DOHH2 (cell line): ENCODE data around the gene MCU.

Experiments used
- H3F3A ChIP-seq: fragments of 200-600 bp; sonication (generic), shearing (Covaris generic); 2 replicates; pipeline ENCODE4 v1.6.0; 2016; ENCODE audit warnings: antibody characterized with exemption, mild to moderate bottlenecking; ENCODE audit not compliant: control insufficient read depth, insufficient read depth
- H3K27ac ChIP-seq: fragments of 200-600 bp; sonication (generic); 2 replicates; pipeline ENCODE4 v1.5.1; 2014; ENCODE audit warnings: low read depth, mild to moderate bottlenecking, low read length, moderate library complexity
- H3K27me3 ChIP-seq: fragments of 200-600 bp; sonication (generic); 2 replicates; pipeline ENCODE4 v1.6.1; 2014; ENCODE audit warnings: mild to moderate bottlenecking, low read length, mixed read lengths; ENCODE audit not compliant: control insufficient read depth
- H3K36me3 ChIP-seq: fragments of 200-600 bp; sonication (generic); 2 replicates; pipeline ENCODE4 v1.6.1; 2014; ENCODE audit warnings: mild to moderate bottlenecking, low read length, moderate library complexity, mixed read lengths; ENCODE audit not compliant: control insufficient read depth
- H3K4me1 ChIP-seq: fragments of 200-600 bp; sonication (generic); 2 replicates; pipeline ENCODE4 v1.6.1; 2014; ENCODE audit warnings: mild to moderate bottlenecking, low read length, mixed read lengths; ENCODE audit not compliant: control insufficient read depth
- H3K4me2 ChIP-seq: fragments of 200-600 bp; sonication (generic); 2 replicates; pipeline ENCODE4 v1.6.0; 2014; ENCODE audit warnings: mild to moderate bottlenecking, low read length, moderate library complexity
- H3K4me3 ChIP-seq: fragments of 200-600 bp; sonication (generic); 2 replicates; pipeline ENCODE4 v1.5.1; 2014; ENCODE audit warnings: mild to moderate bottlenecking, low read length, mixed read lengths
- H3K79me2 ChIP-seq: fragments of 200-600 bp; sonication (generic); 2 replicates; pipeline ENCODE4 v1.6.1; 2014; ENCODE audit warnings: mild to moderate bottlenecking, low read length, mixed read lengths; ENCODE audit not compliant: control insufficient read depth
- H3K9me2 ChIP-seq: fragments of 200-600 bp; sonication (generic); replicated peaks from 2 replicates; pipeline ENCODE4 v1.6.1; 2014; ENCODE audit warnings: mild to moderate bottlenecking, low read length, mixed read lengths; ENCODE audit not compliant: control insufficient read depth
- H3K9me3 ChIP-seq: fragments of 200-600 bp; sonication (generic); 2 replicates; pipeline ENCODE4 v1.6.1; 2014; ENCODE audit warnings: antibody characterized with exemption, low read length, mixed read lengths; ENCODE audit not compliant: control insufficient read depth, insufficient read depth
- H4K20me1 ChIP-seq: fragments of 200-600 bp; sonication (generic); 2 replicates; pipeline ENCODE4 v1.6.0; 2014; ENCODE audit warnings: low read depth, mild to moderate bottlenecking, antibody characterized with exemption, low read length, moderate library complexity; ENCODE audit not compliant: control insufficient read depth, insufficient read depth
- EZH2phosphoT487 ChIP-seq: fragments of 200-600 bp; sonication (generic); IDR thresholded peaks from 2 replicates; pipeline ENCODE4 v1.6.1; 2017; ENCODE audit warnings: borderline replicate concordance, mild to moderate bottlenecking, antibody characterized with exemption, low read length, moderate library complexity, mixed read lengths
- TF ChIP-seq, protein P1 (sequence below): fragments of 200-600 bp; sonication (generic); IDR thresholded peaks from one replicate; pipeline ENCODE4 v1.5.1; 2014; ENCODE audit warnings: antibody characterized with exemption, mild to moderate bottlenecking, low read depth, low read length; ENCODE audit not compliant: poor library complexity, severe bottlenecking

The MCU gene

DNA sequence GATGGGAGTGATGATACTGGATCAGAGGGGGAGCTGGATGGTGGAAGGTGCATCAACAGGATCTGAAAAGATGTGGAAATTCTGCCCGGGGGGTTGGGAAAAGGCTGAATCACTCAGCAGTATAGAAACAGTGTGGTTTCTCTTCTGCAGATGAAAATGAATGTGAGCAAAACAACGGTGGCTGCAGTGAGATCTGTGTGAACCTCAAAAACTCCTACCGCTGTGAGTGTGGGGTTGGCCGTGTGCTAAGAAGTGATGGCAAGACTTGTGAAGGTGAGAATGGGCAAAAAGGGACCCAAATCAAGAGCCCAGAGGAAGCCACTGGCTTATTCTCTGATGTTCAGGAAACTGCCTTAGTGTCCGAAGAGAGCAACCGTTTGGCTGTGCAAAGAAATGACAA lies 214.5 kb downstream of the MCU start:
- Histone ChIP-seq H3K79me2 (no peaks in the 10 kb centered on the region), H3K4me1 (no peaks in the 10 kb centered on the region), H3K4me3 (no peak overlapping the region), H3K9me2 (no peaks in the 10 kb centered on the region), H3K36me3 (no peaks in the 10 kb centered on the region), H3K27ac (no peak overlapping the region), H4K20me1 (no peaks in the 10 kb centered on the region), H3K4me2 (no peak overlapping the region), H3K27me3 (no peaks in the 10 kb centered on the region), H3F3A (no peaks in the 10 kb centered on the region), H3K9me3 (no peaks in the 10 kb centered on the region)
- TF ChIP-seq EZH2phosphoT487: no peak
- TF ChIP-seq, protein P1, sequence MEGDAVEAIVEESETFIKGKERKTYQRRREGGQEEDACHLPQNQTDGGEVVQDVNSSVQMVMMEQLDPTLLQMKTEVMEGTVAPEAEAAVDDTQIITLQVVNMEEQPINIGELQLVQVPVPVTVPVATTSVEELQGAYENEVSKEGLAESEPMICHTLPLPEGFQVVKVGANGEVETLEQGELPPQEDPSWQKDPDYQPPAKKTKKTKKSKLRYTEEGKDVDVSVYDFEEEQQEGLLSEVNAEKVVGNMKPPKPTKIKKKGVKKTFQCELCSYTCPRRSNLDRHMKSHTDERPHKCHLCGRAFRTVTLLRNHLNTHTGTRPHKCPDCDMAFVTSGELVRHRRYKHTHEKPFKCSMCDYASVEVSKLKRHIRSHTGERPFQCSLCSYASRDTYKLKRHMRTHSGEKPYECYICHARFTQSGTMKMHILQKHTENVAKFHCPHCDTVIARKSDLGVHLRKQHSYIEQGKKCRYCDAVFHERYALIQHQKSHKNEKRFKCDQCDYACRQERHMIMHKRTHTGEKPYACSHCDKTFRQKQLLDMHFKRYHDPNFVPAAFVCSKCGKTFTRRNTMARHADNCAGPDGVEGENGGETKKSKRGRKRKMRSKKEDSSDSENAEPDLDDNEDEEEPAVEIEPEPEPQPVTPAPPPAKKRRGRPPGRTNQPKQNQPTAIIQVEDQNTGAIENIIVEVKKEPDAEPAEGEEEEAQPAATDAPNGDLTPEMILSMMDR: no peak

DNA sequence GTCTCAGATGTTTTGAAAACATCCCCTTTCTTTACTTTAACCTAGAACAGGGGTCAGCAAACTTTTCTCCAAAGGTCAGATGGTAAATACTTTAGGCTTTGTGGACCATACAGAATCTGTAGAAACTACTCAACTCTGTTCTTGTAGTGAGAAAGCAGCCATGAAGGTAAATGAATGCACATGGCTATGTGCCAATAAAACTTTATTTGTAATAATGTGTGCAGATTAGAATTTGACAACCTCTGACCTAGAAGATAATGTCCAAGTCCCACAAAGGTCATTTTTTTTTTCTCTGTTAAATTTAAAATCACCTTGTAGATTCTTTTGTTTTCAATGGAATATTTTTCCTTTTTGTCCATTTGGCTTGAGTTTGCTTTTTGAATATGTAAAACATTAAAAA lies 218.8 kb downstream of the MCU start:
- H3K4me3 ChIP-seq: no peak overlapping the region
- no peaks in the 10 kb centered on the region for H3K9me2 ChIP-seq
- no peak overlapping the region for H3K4me2 ChIP-seq
- peaks cover 5% of the 10 kb centered on the region; the same call in 1 of the 2 replicates for H3K27me3 ChIP-seq
- no peaks in the 10 kb centered on the region for H3K9me3 ChIP-seq
- H3K27ac ChIP-seq: no peak overlapping the region
- no peaks in the 10 kb centered on the region for H3F3A ChIP-seq
- H3K79me2 ChIP-seq: no peaks in the 10 kb centered on the region
- no peaks in the 10 kb centered on the region for H3K4me1 ChIP-seq
- TF ChIP-seq, protein P1: no peak
- no peak for TF ChIP-seq EZH2phosphoT487
- no peaks in the 10 kb centered on the region for H3K36me3 ChIP-seq
- no peaks in the 10 kb centered on the region for H4K20me1 ChIP-seq

DNA sequence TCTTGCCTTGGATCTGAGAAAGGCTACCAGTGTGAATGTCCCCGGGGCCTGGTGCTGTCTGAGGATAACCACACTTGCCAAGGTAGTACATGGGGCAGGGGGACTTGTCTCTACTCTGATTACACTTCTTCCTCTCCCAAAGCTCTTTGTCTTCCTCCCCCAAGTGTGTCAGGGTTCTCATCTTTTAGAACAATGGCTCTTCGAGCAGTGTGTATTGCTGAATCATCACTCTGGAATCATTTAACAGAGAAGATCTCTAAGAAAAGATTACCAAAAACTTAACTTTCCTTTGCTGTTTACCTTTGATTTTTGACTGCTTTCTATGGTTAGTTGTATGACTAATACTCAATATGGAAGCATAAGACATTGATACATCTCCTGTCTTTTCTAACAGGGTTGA lies 219.8 kb downstream of the MCU start:
- H3K27ac ChIP-seq: no peak overlapping the region
- no peak for TF ChIP-seq EZH2phosphoT487
- TF ChIP-seq, protein P1: no peak
- no peaks in the 10 kb centered on the region for H3K4me1 ChIP-seq

More for the DNA sequence above, 219.8 kb downstream of the MCU start:
- Histone ChIP-seq H4K20me1 (no peaks in the 10 kb centered on the region), H3K79me2 (no peaks in the 10 kb centered on the region), H3K9me3 (no peaks in the 10 kb centered on the region), H3K9me2 (no peaks in the 10 kb centered on the region), H3F3A (no peaks in the 10 kb centered on the region), H3K4me2 (no peak overlapping the region), H3K4me3 (no peak overlapping the region), H3K27me3 (peaks cover 6% of the 10 kb centered on the region; the same call in 1 of the 2 replicates), H3K36me3 (no peaks in the 10 kb centered on the region)
